H1 (cell line): ENCODE data around the gene ZRANB3. TPM values are rescaled to one million over a fixed set of nuclear protein-coding genes. Genes with fewer than 3 reads are reported as not detected.

Experiments
- SP4 ChIP-seq: IDR thresholded peaks from 2 replicates; pipeline ENCODE4 v1.6.1; 2012; ENCODE audit warnings: low read length, inconsistent platforms
- polyA plus RNA-seq, 7 experiments: library from polyadenylated mRNA; depleted of rRNA in 3 of 7; stranded (reverse) in 5 of 7; unstranded in 2 of 7; fragments of >200 nt in 5 of 7; fragments of 200-250 nt in 2 of 7; gene quantifications; 1 replicate in 5 of 7; 2 replicates in 1 of 7; 4 replicates in 1 of 7; pipeline versions ENCODE4 v1.2.1 to v1.2.3, GENCODE V29; 2011 to 2013; ENCODE audit warnings: missing spikeins in 2 of 7, mixed read lengths in 2 of 7
- total RNA-seq: library from RNA; stranded (reverse); fragmentation: NEBNext Ultra II Directional; extraction: Animal tissue kit (Norgen Biotek cat#: 25700); gene quantifications from 2 replicates; pipeline ENCODE4 v1.2.1, GENCODE V29; 2021

Gene ZRANB3
- total and polyA plus RNA-seq, 2 of the 8 experiments (the other 6 are each of a cell fraction or from before 2014, with no cell fraction given): 4.5 to 19.3 TPM

DNA sequence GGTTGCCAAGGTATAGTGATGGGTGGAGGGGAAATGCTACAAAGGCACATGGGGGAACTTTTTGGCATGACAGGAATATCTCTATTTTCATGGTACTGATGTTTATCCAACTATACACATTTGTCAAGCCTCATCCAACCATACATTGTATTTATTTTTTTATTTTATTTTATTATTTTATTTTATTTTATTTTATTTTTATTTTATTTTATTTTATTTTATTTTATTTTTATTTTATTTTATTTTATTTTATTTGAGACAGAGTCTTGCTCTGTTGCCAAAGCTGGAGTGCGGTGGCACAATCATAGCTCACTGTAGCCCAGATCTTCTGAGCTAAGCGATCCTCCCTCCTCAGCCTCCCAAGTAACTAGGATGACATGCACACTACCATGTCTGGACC, 219.1 kb downstream of the ZRANB3 start (continued):
- no peak for TF ChIP-seq SP4
